ENCODE measurements around the gene RTL9.

DNA sequence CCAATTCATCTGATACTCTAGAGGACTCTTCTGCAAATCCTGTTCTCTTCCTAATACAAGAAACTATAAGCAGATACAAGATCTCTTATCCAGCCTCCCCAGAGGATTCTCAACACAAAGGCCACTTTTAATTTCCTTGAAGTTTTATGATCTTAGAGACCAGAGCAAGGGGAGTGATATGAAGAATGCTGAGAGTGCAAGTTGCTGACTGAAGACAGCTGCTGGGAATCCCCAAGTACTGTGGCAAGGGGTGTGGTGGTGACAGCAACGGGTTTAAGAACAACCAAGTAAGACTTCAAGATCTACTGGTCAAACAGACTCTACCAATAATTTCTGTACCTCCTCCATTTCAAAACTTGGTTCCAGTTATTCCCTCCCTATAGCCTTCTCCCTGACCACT lies 47.8 kb upstream of the RTL9 start:
- TF ChIP-seq, protein P1, sequence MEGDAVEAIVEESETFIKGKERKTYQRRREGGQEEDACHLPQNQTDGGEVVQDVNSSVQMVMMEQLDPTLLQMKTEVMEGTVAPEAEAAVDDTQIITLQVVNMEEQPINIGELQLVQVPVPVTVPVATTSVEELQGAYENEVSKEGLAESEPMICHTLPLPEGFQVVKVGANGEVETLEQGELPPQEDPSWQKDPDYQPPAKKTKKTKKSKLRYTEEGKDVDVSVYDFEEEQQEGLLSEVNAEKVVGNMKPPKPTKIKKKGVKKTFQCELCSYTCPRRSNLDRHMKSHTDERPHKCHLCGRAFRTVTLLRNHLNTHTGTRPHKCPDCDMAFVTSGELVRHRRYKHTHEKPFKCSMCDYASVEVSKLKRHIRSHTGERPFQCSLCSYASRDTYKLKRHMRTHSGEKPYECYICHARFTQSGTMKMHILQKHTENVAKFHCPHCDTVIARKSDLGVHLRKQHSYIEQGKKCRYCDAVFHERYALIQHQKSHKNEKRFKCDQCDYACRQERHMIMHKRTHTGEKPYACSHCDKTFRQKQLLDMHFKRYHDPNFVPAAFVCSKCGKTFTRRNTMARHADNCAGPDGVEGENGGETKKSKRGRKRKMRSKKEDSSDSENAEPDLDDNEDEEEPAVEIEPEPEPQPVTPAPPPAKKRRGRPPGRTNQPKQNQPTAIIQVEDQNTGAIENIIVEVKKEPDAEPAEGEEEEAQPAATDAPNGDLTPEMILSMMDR (IDR thresholded peaks at IDR 0.05), result no peak
- TF ChIP-seq POLR2A (IDR thresholded peaks at IDR 0.05), result no peak

Measured in prostate gland (tissue), 2 donors.